NAMALWA (cell line): ENCODE measurements around the gene RNU1-4.
"Not testable (repeated sequence)": the region's sequence is repeated elsewhere in the genome, so short reads cannot be mapped to it uniquely, and the experiment has no call there.

Source experiments
- DNase-seq: peaks from one replicate; pipeline ENCODE4 v3.0.0-alpha.2; 2015; ENCODE audit warnings: low spot score

RNU1-4 gene

GRCh38 chr1:16740047-16740964 lies at the start of gene RNU1-4:
TSS of gene RNU1-4 (plus strand) at chr1:16740516.
- DNase-seq = not testable (repeated sequence)

GRCh38 chr1:16690971-16691682 lies 49.2 kb upstream of the RNU1-4 start:
- DNase-seq = not testable (repeated sequence)

GRCh38 chr1:16692283-16692682 lies 48.0 kb upstream of the RNU1-4 start:
- not testable (repeated sequence) for DNase-seq

- DNase-seq = not testable (repeated sequence)
Observed at GRCh38 chr1:16692717-16693448, 47.4 kb upstream of the RNU1-4 start.

- DNase-seq = not testable (repeated sequence)
Observed at GRCh38 chr1:16693449-16694307, 46.6 kb upstream of the RNU1-4 start.

- DNase-seq = not testable (repeated sequence)
Observed at GRCh38 chr1:16694308-16694702, 46.0 kb upstream of the RNU1-4 start.

- peak; percentile 91 for DNase-seq
Observed at GRCh38 chr1:16696507-16697150, 43.7 kb upstream of the RNU1-4 start.

GRCh38 chr1:16697152-16697551 lies 43.2 kb upstream of the RNU1-4 start:
- DNase-seq = not testable (repeated sequence)

GRCh38 chr1:16699440-16699839 lies 40.9 kb upstream of the RNU1-4 start:
- DNase-seq = not testable (repeated sequence)

GRCh38 chr1:16700138-16700895 lies 40.0 kb upstream of the RNU1-4 start:
- DNase-seq = not testable (repeated sequence)

GRCh38 chr1:16701189-16701588 lies 39.1 kb upstream of the RNU1-4 start:
- DNase-seq = not testable (repeated sequence)

- DNase-seq = not testable (repeated sequence)
Observed at GRCh38 chr1:16702280-16702679, 38.0 kb upstream of the RNU1-4 start.

- DNase-seq = not testable (repeated sequence)
Observed at GRCh38 chr1:16703141-16703540, 37.2 kb upstream of the RNU1-4 start.

- DNase-seq = not testable (repeated sequence)
Observed at GRCh38 chr1:16703602-16704001, 36.7 kb upstream of the RNU1-4 start.

- not testable (repeated sequence) for DNase-seq
Observed at GRCh38 chr1:16704076-16704475, 36.2 kb upstream of the RNU1-4 start.

- not testable (repeated sequence) for DNase-seq
Observed at GRCh38 chr1:16704502-16705100, 35.7 kb upstream of the RNU1-4 start.

GRCh38 chr1:16706302-16706701 lies 34.0 kb upstream of the RNU1-4 start:
- not testable (repeated sequence) for DNase-seq

- DNase-seq = not testable (repeated sequence)
Observed at GRCh38 chr1:16707130-16708093, 32.9 kb upstream of the RNU1-4 start.
